Keratinocyte (primary cell): ENCODE measurements around the gene CEACAM18. TPM values are rescaled to one million over a fixed set of nuclear protein-coding genes. Genes with fewer than 3 reads are reported as not detected.

ENCODE experiments used
- DNase-seq: peaks from one replicate; pipeline ENCODE4 v3.0.0-alpha.2; 2011; ENCODE audit warnings: low read depth, missing footprints, low spot score
- FAIRE-seq: peaks from 2 replicates; lab custom pipeline; 2011; peaks lifted over from hg19 to GRCh38; lab: Jason Lieb, UNC
- H2AFZ ChIP-seq: 2 replicates; pipeline ENCODE4 v1.6.0; 2012; ENCODE audit warnings: low read length, control low read depth, inconsistent platforms; ENCODE audit not compliant: control insufficient read depth
- H3K27ac ChIP-seq: 2 replicates; pipeline ENCODE4 v1.5.1; 2011; ENCODE audit warnings: low read length; ENCODE audit not compliant: control insufficient read depth, insufficient read depth
- H3K27me3 ChIP-seq: 3 replicates; pipeline ENCODE4 v1.6.0; 2011; ENCODE audit warnings: low read length; ENCODE audit not compliant: control insufficient read depth, insufficient read depth; ENCODE audit errors: extremely low read depth
- H3K36me3 ChIP-seq, 2 experiments: 2 replicates in 1 of 2; 3 replicates in 1 of 2; pipeline ENCODE4 v1.5.1; 2011; ENCODE audit warnings: low read length in 2 of 2, mild to moderate bottlenecking in 1 of 2; ENCODE audit not compliant: control insufficient read depth in 2 of 2, insufficient read depth in 2 of 2; ENCODE audit errors: extremely low read depth in 1 of 2
- H3K4me1 ChIP-seq: 3 replicates; pipeline ENCODE4 v1.5.1; 2011; ENCODE audit warnings: low read length; ENCODE audit not compliant: control insufficient read depth, insufficient read depth; ENCODE audit errors: extremely low read depth
- H3K4me2 ChIP-seq: 3 replicates; pipeline ENCODE4 v1.6.0; 2011; ENCODE audit warnings: low read depth, low read length; ENCODE audit not compliant: control insufficient read depth, insufficient read depth; ENCODE audit errors: extremely low read depth
- H3K4me3 ChIP-seq, 3 experiments: fragments of 200-600 bp in 1 of 3; sonication (generic) in 1 of 3; 2 replicates in 2 of 3; 3 replicates in 1 of 3; pipeline ENCODE4 v1.5.1; 2011 to 2016; ENCODE audit warnings: low read length in 3 of 3, mild to moderate bottlenecking in 3 of 3, control low read depth in 2 of 3, inconsistent platforms in 1 of 3, low read depth in 1 of 3, mixed read lengths in 1 of 3, mixed run types in 1 of 3, moderate library complexity in 1 of 3; ENCODE audit not compliant: control insufficient read depth in 2 of 3, insufficient read depth in 2 of 3; ENCODE audit errors: extremely low read depth in 1 of 3
- H3K79me2 ChIP-seq: 2 replicates; pipeline ENCODE4 v1.6.0; 2012; ENCODE audit warnings: low read length; ENCODE audit not compliant: control insufficient read depth, insufficient read depth
- H3K9ac ChIP-seq: 3 replicates; pipeline ENCODE4 v1.6.0; 2011; ENCODE audit warnings: low read length; ENCODE audit not compliant: control insufficient read depth, insufficient read depth; ENCODE audit errors: extremely low read depth
- H3K9me1 ChIP-seq: 3 replicates; pipeline ENCODE4 v1.6.0; 2011; ENCODE audit warnings: low read length; ENCODE audit not compliant: control insufficient read depth, insufficient read depth; ENCODE audit errors: extremely low read depth
- H3K9me3 ChIP-seq: 2 replicates; pipeline ENCODE4 v1.5.1; 2012; ENCODE audit warnings: low read depth, low read length; ENCODE audit not compliant: control insufficient read depth
- H4K20me1 ChIP-seq: 3 replicates; pipeline ENCODE4 v1.6.0; 2011; ENCODE audit warnings: low read length; ENCODE audit not compliant: control insufficient read depth, insufficient read depth; ENCODE audit errors: extremely low read depth
- EZH2 ChIP-seq: IDR thresholded peaks from one replicate; pipeline ENCODE4 v1.6.1; 2012; ENCODE audit warnings: inconsistent platforms, mild to moderate bottlenecking, low read length, moderate library complexity
- dilution Hi-C: fragments of 300-500 bp; cut with MboI; formaldehyde crosslinking; loops from one replicate; pipeline ENCODE4 v1.7.0; 2020; ENCODE audit warnings: low sequenced_read_pairs; ENCODE audit not compliant: extremely low pct_ligation_motif_present
- polyA plus RNA-seq, 5 experiments: library from polyadenylated mRNA; depleted of rRNA in 3 of 5; stranded (reverse) in 3 of 5; stranded (forward) in 1 of 5; unstranded in 1 of 5; fragments of >200 nt; gene quantifications; 1 replicate in 1 of 5; 2 replicates in 3 of 5; 3 replicates in 1 of 5; pipeline versions ENCODE4 v1.2.1 to v1.2.3, GENCODE V29; 2011 to 2012; ENCODE audit warnings: missing spikeins in 2 of 5, low read depth in 1 of 5, low replicate concordance in 1 of 5
- TF ChIP-seq, protein P1 (sequence below), 3 experiments: IDR thresholded peaks in 1 of 3; conservative IDR thresholded peaks in 1 of 3; optimal IDR thresholded peaks in 1 of 3; 2 replicates in 2 of 3; 3 replicates in 1 of 3; pipeline versions ENCODE3 to v1.5.1; 2011; ENCODE audit warnings: low read length in 3 of 3, mild to moderate bottlenecking in 3 of 3, moderate library complexity in 2 of 3, control low read depth in 1 of 3, inconsistent platforms in 1 of 3; ENCODE audit not compliant: insufficient read depth in 2 of 3; ENCODE audit errors: extremely low read depth in 1 of 3

CEACAM18 gene
- polyA plus RNA-seq, 1 donor (not counting 4 experiments of a cell fraction or from before 2014, with no cell fraction given) = not detected

DNA sequence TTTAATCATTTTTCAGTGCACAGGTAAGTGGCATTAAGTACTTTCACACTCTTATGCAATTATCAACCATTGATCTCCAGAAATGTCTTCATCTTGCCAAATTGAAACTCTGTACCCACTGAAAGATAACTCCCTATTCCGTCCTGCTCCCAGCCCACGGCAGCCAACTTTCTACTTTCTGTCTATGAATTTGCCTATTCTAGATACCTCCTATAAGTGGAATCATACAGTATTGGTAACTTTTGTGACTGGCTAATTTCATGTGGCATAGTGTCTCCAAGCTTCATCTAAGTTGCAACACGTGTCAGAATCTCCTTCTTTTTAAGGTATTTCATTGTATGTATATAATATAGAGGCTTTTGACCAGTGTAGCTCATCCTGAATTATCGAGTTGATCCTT is 5.7 kb upstream of the CEACAM18 start:
- Histone ChIP-seq H3K27me3 (no peaks in the 10 kb centered on the region), H4K20me1 (no peaks in the 10 kb centered on the region), H2AFZ (no peak overlapping the region), H3K27ac (no peak overlapping the region), H3K36me3 (no peaks in the 10 kb centered on the region), H3K9me3 (no peaks in the 10 kb centered on the region), H3K9ac (no peak overlapping the region), H3K9me1 (no peaks in the 10 kb centered on the region), H3K4me1 (peaks cover 3% of the 10 kb centered on the region), H3K4me2 (no peak overlapping the region), H3K4me3 (no peak overlapping the region), H3K79me2 (no peaks in the 10 kb centered on the region)
- dilution Hi-C loops = no loop called here
- DNase-seq (no peak), FAIRE-seq (no peak)
- TF ChIP-seq, protein P1, sequence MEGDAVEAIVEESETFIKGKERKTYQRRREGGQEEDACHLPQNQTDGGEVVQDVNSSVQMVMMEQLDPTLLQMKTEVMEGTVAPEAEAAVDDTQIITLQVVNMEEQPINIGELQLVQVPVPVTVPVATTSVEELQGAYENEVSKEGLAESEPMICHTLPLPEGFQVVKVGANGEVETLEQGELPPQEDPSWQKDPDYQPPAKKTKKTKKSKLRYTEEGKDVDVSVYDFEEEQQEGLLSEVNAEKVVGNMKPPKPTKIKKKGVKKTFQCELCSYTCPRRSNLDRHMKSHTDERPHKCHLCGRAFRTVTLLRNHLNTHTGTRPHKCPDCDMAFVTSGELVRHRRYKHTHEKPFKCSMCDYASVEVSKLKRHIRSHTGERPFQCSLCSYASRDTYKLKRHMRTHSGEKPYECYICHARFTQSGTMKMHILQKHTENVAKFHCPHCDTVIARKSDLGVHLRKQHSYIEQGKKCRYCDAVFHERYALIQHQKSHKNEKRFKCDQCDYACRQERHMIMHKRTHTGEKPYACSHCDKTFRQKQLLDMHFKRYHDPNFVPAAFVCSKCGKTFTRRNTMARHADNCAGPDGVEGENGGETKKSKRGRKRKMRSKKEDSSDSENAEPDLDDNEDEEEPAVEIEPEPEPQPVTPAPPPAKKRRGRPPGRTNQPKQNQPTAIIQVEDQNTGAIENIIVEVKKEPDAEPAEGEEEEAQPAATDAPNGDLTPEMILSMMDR (optimal IDR thresholded peaks at IDR 0.05 in 1 of 3, IDR thresholded peaks at IDR 0.05 in 1 of 3, conservative IDR thresholded peaks at IDR 0.05 in 1 of 3; ENCODE audit: extremely low read depth in 1 of 3, insufficient read depth in 2 of 3, low read length in 3 of 3) = no peak
- no peak for TF ChIP-seq EZH2

DNA sequence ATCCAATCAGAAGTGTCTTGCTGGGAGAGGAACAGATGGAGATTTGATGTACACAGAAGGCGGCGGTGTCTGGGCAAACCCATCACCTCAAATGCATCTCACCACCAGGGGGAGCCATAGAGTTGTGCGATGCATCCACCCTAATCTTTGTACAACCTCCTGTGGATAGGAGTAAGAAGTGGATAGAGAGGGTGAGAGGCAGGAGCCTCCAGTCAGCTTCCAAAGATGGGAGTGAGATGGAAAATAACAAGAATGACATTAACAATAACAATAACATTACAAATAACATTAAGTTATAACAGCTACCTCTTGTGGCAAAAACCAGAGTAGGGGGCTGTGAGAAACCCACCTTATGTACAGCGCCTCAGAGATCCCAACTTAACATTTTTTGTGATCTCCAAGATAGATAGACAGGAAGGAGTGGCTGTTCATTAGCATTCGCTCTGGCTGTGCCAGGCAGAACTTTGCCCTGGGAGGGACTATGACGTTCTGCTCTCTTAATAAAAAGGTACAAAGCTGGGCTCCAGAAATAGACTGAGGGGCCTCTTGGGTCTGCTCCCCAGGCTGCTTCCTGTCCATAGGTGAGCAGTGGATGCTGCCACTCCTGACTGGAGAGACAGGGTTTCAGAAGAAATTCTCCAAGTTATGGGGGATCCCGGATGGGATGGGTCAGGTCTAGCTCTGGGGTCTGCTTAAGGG is 5.2 kb upstream of the CEACAM18 start:
- no peak overlapping the region for H3K9ac ChIP-seq
- H3K4me3 ChIP-seq = no peak overlapping the region
- TF ChIP-seq, protein P1 (optimal IDR thresholded peaks at IDR 0.05 in 1 of 3, IDR thresholded peaks at IDR 0.05 in 1 of 3, conservative IDR thresholded peaks at IDR 0.05 in 1 of 3; ENCODE audit: extremely low read depth in 1 of 3, insufficient read depth in 2 of 3, low read length in 3 of 3) = peak; percentile 71 to 91 (median 85)
- TF ChIP-seq EZH2 = no peak
- H3K79me2 ChIP-seq = no peaks in the 10 kb centered on the region
- H3K4me1 ChIP-seq = peaks cover 3% of the 10 kb centered on the region
- H3K4me2 ChIP-seq = no peak overlapping the region
- H3K9me3 ChIP-seq = no peaks in the 10 kb centered on the region
- H2AFZ ChIP-seq = no peak overlapping the region
- peak; percentile 0 for DNase-seq
- H4K20me1 ChIP-seq = no peaks in the 10 kb centered on the region
- H3K27ac ChIP-seq = no peak overlapping the region
- FAIRE-seq = no peak
- dilution Hi-C loops = no loop called here
- no peaks in the 10 kb centered on the region for H3K27me3 ChIP-seq
- no peaks in the 10 kb centered on the region for H3K36me3 ChIP-seq
- H3K9me1 ChIP-seq = no peaks in the 10 kb centered on the region
